Central memory CD4-positive, alpha-beta T cell (primary cell): ENCODE data around the gene FXYD2.

ENCODE experiments used
- DNase-seq: peaks from one replicate; pipeline ENCODE4 v3.0.0; 2022

FXYD2 gene

GRCh38 chr11:117795638-117796455 is 28.7 kb downstream of the FXYD2 start:
- DNase-seq, result no peak

DNA sequence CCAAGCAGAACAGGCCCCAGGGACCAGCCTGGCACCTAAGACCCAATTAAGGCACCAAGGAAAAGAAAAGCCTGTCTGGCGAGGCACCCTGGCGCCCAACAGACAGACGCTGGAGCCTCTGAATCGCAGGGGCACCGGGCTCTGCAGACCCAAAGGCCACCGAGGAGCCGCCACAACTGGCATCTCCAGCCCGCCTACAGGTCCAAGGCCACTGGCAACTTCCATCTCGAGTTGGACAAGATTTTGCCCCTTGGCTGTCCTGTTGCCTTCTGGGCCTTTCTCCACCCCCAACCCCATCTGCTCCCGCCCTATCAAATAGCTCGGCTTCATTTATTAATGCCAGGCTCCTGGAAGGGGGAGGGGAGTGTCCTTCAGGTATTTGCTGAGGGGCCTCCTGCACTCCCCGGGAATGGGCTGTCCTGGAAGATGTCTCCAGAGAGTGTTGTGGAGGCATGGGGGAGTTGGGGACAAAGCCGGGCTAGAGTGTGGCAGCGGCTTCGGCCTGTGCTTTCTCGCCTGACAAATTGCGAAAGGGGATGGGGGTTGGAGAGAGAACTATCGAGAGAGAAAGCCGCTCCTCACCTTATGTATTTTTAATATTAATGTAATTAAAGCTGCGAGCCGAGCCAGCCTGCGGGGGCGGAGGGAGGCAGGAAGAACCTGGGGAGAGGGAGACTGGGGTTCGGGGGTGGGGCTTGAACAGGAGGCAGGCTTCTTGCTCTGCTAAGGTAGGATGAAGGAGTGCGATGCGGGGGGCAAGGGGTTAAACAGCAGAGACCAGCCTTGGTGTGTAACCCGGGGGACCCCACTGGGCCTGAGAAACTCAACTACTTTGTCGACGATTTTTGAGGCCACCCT is 29.5 kb downstream of the FXYD2 start:
- DNase-seq, result no peak

DNA sequence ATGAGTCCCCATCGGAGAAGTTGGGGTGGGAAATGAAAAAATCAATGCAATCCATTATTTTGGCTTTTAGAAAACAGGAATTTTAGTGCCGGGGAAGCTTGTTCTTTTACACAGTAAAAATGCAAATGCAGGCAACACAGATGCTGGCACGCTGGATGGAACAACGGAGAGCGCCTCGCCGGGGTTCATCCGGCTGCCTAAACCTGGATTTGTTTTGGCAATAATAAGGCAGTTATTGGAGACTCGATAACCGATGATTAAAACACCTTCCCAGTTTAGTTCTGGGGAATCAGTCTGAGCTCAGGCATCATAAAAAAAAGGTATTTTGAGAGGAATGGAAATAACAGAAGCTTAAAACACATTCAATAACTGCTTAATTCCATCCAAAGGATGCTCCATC is 30.4 kb downstream of the FXYD2 start:
- DNase-seq, result no peak

GRCh38 chr11:117793583-117793982 is 31.0 kb downstream of the FXYD2 start:
- DNase-seq, result no peak

GRCh38 chr11:117792992-117793391 is 31.6 kb downstream of the FXYD2 start:
- no peak for DNase-seq

GRCh38 chr11:117792241-117792640 is 32.3 kb downstream of the FXYD2 start:
- DNase-seq, result no peak

GRCh38 chr11:117790279-117790678 is 34.3 kb downstream of the FXYD2 start:
- DNase-seq, result no peak

GRCh38 chr11:117789241-117789640 is 35.3 kb downstream of the FXYD2 start:
- no peak for DNase-seq

- no peak for DNase-seq
Measured at GRCh38 chr11:117786135-117786870, 38.2 kb downstream of the FXYD2 start.

DNA sequence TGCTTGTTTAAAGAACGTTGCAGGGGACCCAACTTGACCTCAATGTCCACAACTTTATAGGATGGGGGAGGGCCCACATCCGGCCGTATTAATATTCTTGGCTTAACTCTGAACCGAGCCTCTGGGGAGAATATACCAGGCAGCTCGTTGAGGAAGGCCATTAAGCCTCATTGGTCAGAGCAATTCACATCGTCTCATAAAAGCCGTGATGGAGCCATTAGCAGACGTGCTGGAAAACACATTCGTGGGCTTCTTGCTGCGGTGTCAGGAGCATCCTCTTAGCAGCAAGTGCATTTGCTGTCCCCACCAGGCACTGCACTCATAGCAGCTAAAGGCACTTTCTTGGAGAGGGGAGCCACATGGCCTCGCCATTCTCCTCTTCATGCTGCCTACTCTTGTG is 42.4 kb downstream of the FXYD2 start:
- DNase-seq, result no peak

DNA sequence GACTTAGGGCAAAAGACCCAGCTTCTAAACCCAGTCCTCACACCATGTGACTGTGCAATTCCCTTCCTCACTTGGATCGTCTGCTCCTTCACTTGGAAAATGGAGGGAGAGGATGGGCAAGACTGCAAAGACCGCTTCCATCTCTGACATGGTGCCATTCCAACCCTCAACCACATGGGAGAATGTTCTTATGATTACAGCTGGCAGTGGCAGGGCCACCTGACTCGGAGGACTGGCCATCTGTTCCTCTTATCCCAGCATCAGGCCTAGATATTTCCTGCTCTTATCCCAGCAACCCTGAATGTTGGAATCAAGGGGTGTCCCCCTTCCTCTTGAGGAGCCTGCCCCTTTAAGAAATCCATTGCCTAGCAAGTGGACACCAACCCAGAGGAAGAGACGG is 42.9 kb downstream of the FXYD2 start:
- DNase-seq, result no peak

GRCh38 chr11:117780456-117780855 is 44.1 kb downstream of the FXYD2 start:
- DNase-seq, result no peak

DNA sequence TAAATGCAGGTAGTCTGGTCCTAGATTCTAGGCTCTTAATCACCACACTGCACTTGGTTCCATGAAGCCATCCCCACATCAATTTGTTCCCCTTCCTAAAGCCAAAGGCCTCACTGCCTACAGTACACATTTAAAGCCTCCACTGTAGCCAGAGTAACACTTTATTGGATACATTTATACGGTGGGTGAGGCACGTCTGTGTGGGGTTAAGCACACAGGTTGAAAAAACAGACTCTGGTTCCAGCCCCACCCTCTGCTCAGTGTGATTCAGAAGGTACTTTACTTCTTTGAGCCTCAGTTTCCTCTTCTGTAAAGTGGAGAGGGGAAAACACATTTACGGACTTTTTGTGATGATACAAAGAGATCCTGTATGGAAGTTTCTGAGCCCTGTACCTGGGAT is 50.0 kb downstream of the FXYD2 start:
- no peak for DNase-seq

DNA sequence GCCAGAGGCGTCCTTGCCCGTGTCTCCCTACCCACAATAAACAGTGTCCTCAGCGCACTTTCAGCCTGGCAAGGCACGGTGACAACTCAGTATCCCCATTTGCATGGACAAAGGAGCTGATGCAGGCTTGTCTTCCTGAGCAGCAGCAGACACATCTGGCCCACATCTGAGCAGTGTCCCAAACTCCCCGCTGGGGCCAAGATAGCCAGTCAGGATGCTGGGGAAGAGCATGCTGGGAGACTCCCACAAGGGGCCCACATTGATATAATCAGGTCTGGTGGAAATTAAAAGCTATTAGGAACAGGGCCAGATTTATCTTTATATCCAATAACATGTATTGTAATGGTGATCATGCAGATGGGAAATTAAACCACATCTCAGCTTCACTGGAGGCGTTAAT is 52.2 kb downstream of the FXYD2 start:
- DNase-seq, result no peak

DNA sequence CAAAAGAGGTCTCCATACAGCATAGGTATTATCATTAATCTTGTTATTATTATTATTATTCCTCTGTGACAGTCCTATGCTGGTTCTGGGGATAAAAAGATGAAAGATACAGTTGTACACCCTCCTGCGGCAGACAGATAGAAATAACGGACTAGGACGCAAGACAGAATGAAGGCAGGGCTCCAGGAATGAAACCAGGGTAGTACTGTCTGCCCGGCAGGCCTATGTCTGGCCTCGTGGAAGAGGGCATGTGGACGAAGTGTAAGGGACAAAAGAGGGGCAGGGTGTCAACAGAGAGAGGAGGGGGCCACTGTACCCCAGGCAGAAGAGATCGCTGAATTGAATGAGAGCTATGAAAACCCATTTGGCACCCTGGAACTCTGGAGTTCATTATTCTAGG is 52.7 kb downstream of the FXYD2 start:
- no peak for DNase-seq

- no peak for DNase-seq
Measured at GRCh38 chr11:117771197-117771596, 53.3 kb downstream of the FXYD2 start.

- no peak for DNase-seq
Measured at GRCh38 chr11:117770061-117770460, 54.5 kb downstream of the FXYD2 start.
